Fibroblast of pulmonary artery (primary cell): ENCODE measurements around the gene ROCK2.

Source experiments
- DNase-seq: peaks from one replicate; pipeline ENCODE4 v3.0.0-alpha.2; 2010; ENCODE audit warnings: low read depth
- H3K4me3 ChIP-seq: replicated peaks from 2 replicates; pipeline ENCODE4 v1.5.1; 2011; ENCODE audit warnings: low read depth, mild to moderate bottlenecking, control low read depth, low read length, moderate library complexity
- CTCF ChIP-seq: IDR thresholded peaks from 2 replicates; pipeline ENCODE4 v1.5.1; 2011; ENCODE audit warnings: mild to moderate bottlenecking, control low read depth, low read length, inconsistent platforms; ENCODE audit errors: missing control alignments

Gene ROCK2

GRCh38 chr2:11145350-11145749 is 199.1 kb downstream of the ROCK2 start:
- no peak overlapping the region for H3K4me3 ChIP-seq
- DNase-seq, result no peak
- TF ChIP-seq CTCF, result no peak

- DNase-seq, result no peak
- no peak for TF ChIP-seq CTCF
- no peak overlapping the region for H3K4me3 ChIP-seq
These were observed 199.7 kb downstream of the ROCK2 start for GRCh38 chr2:11144738-11145079.

- TF ChIP-seq CTCF, result no peak
- no peak for DNase-seq
- H3K4me3 ChIP-seq, result no peak overlapping the region
These were observed 200.2 kb downstream of the ROCK2 start for GRCh38 chr2:11144077-11144737.

- no peak for DNase-seq
- no peak for TF ChIP-seq CTCF
- no peak overlapping the region for H3K4me3 ChIP-seq
These were observed 201.4 kb downstream of the ROCK2 start for GRCh38 chr2:11142987-11143386.

- TF ChIP-seq CTCF, result no peak
- no peak for DNase-seq
- no peak overlapping the region for H3K4me3 ChIP-seq
These were observed 202.1 kb downstream of the ROCK2 start for GRCh38 chr2:11142330-11142729.

DNA sequence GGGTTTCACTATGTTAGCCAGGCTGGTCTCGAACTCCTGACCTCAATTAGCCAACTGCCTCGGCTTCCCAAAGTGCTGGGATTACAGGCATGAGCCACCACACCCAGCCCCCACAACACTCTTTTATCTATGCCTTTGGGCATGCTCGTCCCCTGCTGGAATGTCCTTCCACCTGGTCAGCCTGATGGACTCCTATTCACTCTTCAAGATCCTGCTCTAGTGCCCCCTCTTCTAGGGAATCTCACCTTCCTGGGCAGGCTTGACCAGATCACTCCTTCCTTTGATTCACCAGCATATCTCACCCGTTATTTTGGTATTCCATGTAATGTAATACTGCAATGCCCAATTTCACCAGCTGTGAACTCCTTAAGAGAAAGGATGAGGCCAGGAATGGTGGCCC is 203.1 kb downstream of the ROCK2 start:
- DNase-seq, result no peak
- no peak overlapping the region for H3K4me3 ChIP-seq
- no peak for TF ChIP-seq CTCF

- DNase-seq, result no peak
- no peak overlapping the region for H3K4me3 ChIP-seq
- TF ChIP-seq CTCF, result no peak
These were observed 203.9 kb downstream of the ROCK2 start for GRCh38 chr2:11140492-11140891.
